ENCODE data around the gene ITPR1. TPM values are rescaled to one million over a fixed set of nuclear protein-coding genes. Genes with fewer than 3 reads are reported as not detected.

ITPR1 gene
- polyA plus RNA-seq, 6 donors from 2014 or later: 54.8 to 110 (median 87.3) TPM

Other genes with a start within 250 kb of the ITPR1 start
- 10 to 100 TPM in 1 of 6 donors, 1 to 10 TPM in 4, not detected in 1; 7.4 to 11.1 (median 8.3) TPM for gene SETMAR, start 190.0 kb upstream of the ITPR1 start, polyA plus RNA-seq (ENCODE audit: low read depth in 6 of 6)
- 10 to 100 TPM; 18.8 to 27.6 (median 22.2) TPM for gene SUMF1, start 26.1 kb upstream of the ITPR1 start, polyA plus RNA-seq (ENCODE audit: low read depth in 6 of 6)

All from naive B cell (primary cell).